GM12878 (cell line): ENCODE results near the gene SIPA1. TPM values are rescaled to one million over a fixed set of nuclear protein-coding genes. Genes with fewer than 3 reads are reported as not detected.

ENCODE experiments used
- BACH1 ChIP-seq: fragments of 450-650 bp; IDR thresholded peaks from 2 replicates; pipeline ENCODE4 v1.6.1; 2017; ENCODE audit warnings: mild to moderate bottlenecking, borderline replicate concordance
- CBFB ChIP-seq: IDR thresholded peaks from 2 replicates; pipeline ENCODE4 v1.6.1; 2016; ENCODE audit warnings: antibody characterized with exemption, low read depth
- CBX5 ChIP-seq: sonication (generic); IDR thresholded peaks from 2 replicates; pipeline ENCODE4 v1.6.1; 2016; ENCODE audit warnings: low read depth, moderate library complexity, mild to moderate bottlenecking, inconsistent platforms
- CREB1 ChIP-seq: IDR thresholded peaks from 2 replicates; pipeline ENCODE4 v1.6.1; 2012; ENCODE audit warnings: low read depth, mild to moderate bottlenecking, inconsistent platforms
- MYC ChIP-seq: IDR thresholded peaks from 2 replicates; pipeline ENCODE4 v1.6.1; 2011; ENCODE audit warnings: mild to moderate bottlenecking, low read length, moderate library complexity, inconsistent platforms; ENCODE audit not compliant: insufficient read depth, insufficient replicate concordance, insufficient read length, severe bottlenecking
- NBN ChIP-seq: fragments of 450-650 bp; IDR thresholded peaks from 2 replicates; pipeline ENCODE4 v1.6.1; 2016
- RELA ChIP-seq: fragments of 450-650 bp; IDR thresholded peaks from 2 replicates; pipeline ENCODE4 v1.8.0; 2014; ENCODE audit warnings: borderline replicate concordance; ENCODE audit not compliant: partially characterized antibody
- SMAD1 ChIP-seq: fragments of 450-650 bp; IDR thresholded peaks from 2 replicates; pipeline ENCODE4 v1.6.1; 2018; ENCODE audit warnings: mild to moderate bottlenecking, low read depth; ENCODE audit not compliant: partially characterized antibody
- SRF ChIP-seq, 2 experiments: IDR thresholded peaks; 2 replicates each; pipeline ENCODE4 v1.6.1; 2011; ENCODE audit warnings: low read depth in 2 of 2, low read length in 2 of 2, mild to moderate bottlenecking in 1 of 2, moderate library complexity in 1 of 2
- STAT1 ChIP-seq: fragments of 450-650 bp; conservative IDR thresholded peaks from 2 replicates; pipeline ENCODE4 v1.6.1; 2014; ENCODE audit warnings: antibody characterized with exemption, mild to moderate bottlenecking
- SUPT20H ChIP-seq: IDR thresholded peaks from 2 replicates; pipeline ENCODE4 v1.6.1; 2011; ENCODE audit warnings: low read depth, mild to moderate bottlenecking, low read length, moderate library complexity, borderline replicate concordance; ENCODE audit not compliant: control insufficient read depth
- ZBTB4 ChIP-seq: fragments of 450-650 bp; formaldehyde crosslinking; IDR thresholded peaks from 2 replicates; pipeline ENCODE4 v1.4.0; 2022; ENCODE audit warnings: mild to moderate bottlenecking, moderate library complexity
- ZNF24 ChIP-seq: fragments of 450-650 bp; IDR thresholded peaks from 2 replicates; pipeline ENCODE4 v1.6.1; 2017; ENCODE audit warnings: antibody characterized with exemption, mild to moderate bottlenecking
- polyA plus RNA-seq, 11 experiments: library from polyadenylated mRNA; depleted of rRNA in 4 of 11; unstranded in 6 of 11; stranded (reverse) in 5 of 11; fragments of >200 nt; fragmentation: Nextera tagmentation in 4 of 11; fragmentation: Illumina TruSeq in 1 of 11; extraction: Ambion mirVana in 4 of 11; extraction: Trizol in 1 of 11; gene quantifications; 1 replicate in 1 of 11; 2 replicates in 10 of 11; pipeline versions ENCODE4 v1.2.1 to v1.2.3, GENCODE V29; 2011 to 2016; ENCODE audit warnings: inconsistent platforms in 2 of 11, missing spikeins in 2 of 11, low read depth in 1 of 11
- total RNA-seq, 4 experiments: library from RNA; depleted of rRNA in 3 of 4; stranded (reverse); fragments of >200 nt in 3 of 4; fragmentation: Illumina TruSeq in 1 of 4; extraction: Trizol in 1 of 4; gene quantifications; 2 replicates each; pipeline versions ENCODE4 v1.2.1 to v1.2.3, GENCODE V29; 2013 to 2021
- TF ChIP-seq, protein P1 (sequence below): IDR thresholded peaks from 2 replicates; pipeline ENCODE4 v1.6.1; 2012; ENCODE audit warnings: improper control_type of control experiment, low read depth, low read length; ENCODE audit not compliant: insufficient replicate concordance
- TF ChIP-seq, protein P2 (sequence below): fragments of 150-350 bp; IDR thresholded peaks from 2 replicates; pipeline ENCODE4 v1.6.1; 2014; ENCODE audit warnings: mild to moderate bottlenecking, low read depth, low read length
- TF ChIP-seq, protein P3 (sequence below): fragments of 450-650 bp; IDR thresholded peaks from 2 replicates; pipeline ENCODE4 v1.6.1; 2016; ENCODE audit warnings: mild to moderate bottlenecking

SIPA1 gene
- total and polyA plus RNA-seq, 10 of the 15 experiments (the other 5 are each of a cell fraction or from before 2014, with no cell fraction given), result 1.0 to 139 (median 33.4) TPM

- TF ChIP-seq, protein P1, sequence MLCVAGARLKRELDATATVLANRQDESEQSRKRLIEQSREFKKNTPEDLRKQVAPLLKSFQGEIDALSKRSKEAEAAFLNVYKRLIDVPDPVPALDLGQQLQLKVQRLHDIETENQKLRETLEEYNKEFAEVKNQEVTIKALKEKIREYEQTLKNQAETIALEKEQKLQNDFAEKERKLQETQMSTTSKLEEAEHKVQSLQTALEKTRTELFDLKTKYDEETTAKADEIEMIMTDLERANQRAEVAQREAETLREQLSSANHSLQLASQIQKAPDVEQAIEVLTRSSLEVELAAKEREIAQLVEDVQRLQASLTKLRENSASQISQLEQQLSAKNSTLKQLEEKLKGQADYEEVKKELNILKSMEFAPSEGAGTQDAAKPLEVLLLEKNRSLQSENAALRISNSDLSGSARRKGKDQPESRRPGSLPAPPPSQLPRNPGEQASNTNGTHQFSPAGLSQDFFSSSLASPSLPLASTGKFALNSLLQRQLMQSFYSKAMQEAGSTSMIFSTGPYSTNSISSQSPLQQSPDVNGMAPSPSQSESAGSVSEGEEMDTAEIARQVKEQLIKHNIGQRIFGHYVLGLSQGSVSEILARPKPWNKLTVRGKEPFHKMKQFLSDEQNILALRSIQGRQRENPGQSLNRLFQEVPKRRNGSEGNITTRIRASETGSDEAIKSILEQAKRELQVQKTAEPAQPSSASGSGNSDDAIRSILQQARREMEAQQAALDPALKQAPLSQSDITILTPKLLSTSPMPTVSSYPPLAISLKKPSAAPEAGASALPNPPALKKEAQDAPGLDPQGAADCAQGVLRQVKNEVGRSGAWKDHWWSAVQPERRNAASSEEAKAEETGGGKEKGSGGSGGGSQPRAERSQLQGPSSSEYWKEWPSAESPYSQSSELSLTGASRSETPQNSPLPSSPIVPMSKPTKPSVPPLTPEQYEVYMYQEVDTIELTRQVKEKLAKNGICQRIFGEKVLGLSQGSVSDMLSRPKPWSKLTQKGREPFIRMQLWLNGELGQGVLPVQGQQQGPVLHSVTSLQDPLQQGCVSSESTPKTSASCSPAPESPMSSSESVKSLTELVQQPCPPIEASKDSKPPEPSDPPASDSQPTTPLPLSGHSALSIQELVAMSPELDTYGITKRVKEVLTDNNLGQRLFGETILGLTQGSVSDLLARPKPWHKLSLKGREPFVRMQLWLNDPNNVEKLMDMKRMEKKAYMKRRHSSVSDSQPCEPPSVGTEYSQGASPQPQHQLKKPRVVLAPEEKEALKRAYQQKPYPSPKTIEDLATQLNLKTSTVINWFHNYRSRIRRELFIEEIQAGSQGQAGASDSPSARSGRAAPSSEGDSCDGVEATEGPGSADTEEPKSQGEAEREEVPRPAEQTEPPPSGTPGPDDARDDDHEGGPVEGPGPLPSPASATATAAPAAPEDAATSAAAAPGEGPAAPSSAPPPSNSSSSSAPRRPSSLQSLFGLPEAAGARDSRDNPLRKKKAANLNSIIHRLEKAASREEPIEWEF, result no peak
- TF ChIP-seq SMAD1 (no peak), ZNF24 (no peak), CBX5 (no peak), STAT1 (no peak), MYC (no peak), SUPT20H (no peak), CBFB (no peak), ZBTB4 (peak; percentile 11; the same call in 1 of the 2 replicates), BACH1 (peak; percentile 79), NBN (no peak), CREB1 (0 out of 2 replicates have a peak, but pooled peaks have one; percentile 11), SRF (IDR thresholded peaks at IDR 0.05; ENCODE audit: low read depth in 2 of 2, low read length in 2 of 2) (no peak), RELA (no peak)
- TF ChIP-seq, protein P2, sequence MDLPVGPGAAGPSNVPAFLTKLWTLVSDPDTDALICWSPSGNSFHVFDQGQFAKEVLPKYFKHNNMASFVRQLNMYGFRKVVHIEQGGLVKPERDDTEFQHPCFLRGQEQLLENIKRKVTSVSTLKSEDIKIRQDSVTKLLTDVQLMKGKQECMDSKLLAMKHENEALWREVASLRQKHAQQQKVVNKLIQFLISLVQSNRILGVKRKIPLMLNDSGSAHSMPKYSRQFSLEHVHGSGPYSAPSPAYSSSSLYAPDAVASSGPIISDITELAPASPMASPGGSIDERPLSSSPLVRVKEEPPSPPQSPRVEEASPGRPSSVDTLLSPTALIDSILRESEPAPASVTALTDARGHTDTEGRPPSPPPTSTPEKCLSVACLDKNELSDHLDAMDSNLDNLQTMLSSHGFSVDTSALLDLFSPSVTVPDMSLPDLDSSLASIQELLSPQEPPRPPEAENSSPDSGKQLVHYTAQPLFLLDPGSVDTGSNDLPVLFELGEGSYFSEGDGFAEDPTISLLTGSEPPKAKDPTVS, result no peak
- TF ChIP-seq, protein P3, sequence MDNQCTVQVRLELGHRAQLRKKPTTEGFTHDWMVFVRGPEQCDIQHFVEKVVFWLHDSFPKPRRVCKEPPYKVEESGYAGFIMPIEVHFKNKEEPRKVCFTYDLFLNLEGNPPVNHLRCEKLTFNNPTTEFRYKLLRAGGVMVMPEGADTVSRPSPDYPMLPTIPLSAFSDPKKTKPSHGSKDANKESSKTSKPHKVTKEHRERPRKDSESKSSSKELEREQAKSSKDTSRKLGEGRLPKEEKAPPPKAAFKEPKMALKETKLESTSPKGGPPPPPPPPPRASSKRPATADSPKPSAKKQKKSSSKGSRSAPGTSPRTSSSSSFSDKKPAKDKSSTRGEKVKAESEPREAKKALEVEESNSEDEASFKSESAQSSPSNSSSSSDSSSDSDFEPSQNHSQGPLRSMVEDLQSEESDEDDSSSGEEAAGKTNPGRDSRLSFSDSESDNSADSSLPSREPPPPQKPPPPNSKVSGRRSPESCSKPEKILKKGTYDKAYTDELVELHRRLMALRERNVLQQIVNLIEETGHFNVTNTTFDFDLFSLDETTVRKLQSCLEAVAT, result no peak
Observed at GRCh38 chr11:65640483-65641296, 2.8 kb downstream of the SIPA1 start (continued).
